Measurements from ENCODE around the gene DIP2C.
"Not testable (repeated sequence)": the region's sequence is repeated elsewhere in the genome, so short reads cannot be mapped to it uniquely, and the experiment has no call there.

The DIP2C gene

GRCh38 chr10:550665-551372, 138.6 kb downstream of the DIP2C start:
- DNase-seq = no peak

GRCh38 chr10:549391-549790, 140.1 kb downstream of the DIP2C start:
- DNase-seq = no peak

- DNase-seq = no peak
Observed at GRCh38 chr10:548238-548901, 141.1 kb downstream of the DIP2C start.

GRCh38 chr10:547591-548081, 141.8 kb downstream of the DIP2C start:
- no peak for DNase-seq

DNA sequence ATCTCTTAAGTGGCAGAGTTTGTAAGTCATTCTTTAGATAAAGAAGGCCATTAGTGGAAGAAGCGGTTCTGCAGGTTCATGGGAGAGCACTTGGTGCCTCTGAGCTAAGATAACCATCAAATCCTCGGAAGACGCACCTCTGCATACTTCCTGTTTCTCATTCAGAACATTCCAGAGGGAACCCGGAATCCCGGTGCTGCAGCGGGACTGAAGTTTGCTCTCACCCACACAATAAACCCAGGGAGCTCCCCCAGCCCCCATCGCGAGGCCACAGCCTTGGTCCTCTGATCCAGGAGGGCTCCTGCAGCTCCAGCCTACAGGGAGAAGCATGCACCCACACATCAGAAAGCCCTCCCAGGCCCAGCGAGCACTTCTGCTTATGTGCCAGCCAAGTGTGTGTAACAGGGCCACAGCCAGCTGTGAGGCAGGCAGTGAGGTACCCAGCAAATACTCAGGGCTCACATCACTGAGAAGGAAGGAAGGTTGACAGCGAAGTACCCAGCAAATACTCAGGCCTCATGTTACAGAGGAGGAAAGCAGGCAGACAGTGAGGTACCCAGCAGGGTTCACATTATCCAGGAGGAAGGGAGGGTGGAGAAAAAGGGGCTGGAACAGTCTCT, 142.4 kb downstream of the DIP2C start:
- no peak for DNase-seq

DNA sequence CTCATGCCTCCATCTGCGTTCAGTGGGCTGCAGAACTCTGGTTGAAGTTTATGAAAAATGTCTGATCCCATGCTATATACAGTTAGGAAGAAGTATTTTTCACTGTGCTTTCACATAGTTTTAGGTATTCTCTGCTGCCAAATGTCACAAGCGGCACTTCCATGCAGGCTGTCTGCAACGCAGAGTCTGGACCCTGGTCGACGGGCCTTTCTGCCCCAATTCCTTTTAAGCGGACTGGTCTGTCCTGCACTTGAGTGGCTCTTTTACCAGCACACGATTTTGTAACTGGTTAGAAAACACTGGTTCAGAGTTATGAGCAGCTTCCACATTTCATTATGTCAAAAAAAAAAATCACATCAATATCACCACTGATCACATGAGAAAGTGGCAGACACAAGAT, 143.0 kb downstream of the DIP2C start:
- no peak for DNase-seq

DNA sequence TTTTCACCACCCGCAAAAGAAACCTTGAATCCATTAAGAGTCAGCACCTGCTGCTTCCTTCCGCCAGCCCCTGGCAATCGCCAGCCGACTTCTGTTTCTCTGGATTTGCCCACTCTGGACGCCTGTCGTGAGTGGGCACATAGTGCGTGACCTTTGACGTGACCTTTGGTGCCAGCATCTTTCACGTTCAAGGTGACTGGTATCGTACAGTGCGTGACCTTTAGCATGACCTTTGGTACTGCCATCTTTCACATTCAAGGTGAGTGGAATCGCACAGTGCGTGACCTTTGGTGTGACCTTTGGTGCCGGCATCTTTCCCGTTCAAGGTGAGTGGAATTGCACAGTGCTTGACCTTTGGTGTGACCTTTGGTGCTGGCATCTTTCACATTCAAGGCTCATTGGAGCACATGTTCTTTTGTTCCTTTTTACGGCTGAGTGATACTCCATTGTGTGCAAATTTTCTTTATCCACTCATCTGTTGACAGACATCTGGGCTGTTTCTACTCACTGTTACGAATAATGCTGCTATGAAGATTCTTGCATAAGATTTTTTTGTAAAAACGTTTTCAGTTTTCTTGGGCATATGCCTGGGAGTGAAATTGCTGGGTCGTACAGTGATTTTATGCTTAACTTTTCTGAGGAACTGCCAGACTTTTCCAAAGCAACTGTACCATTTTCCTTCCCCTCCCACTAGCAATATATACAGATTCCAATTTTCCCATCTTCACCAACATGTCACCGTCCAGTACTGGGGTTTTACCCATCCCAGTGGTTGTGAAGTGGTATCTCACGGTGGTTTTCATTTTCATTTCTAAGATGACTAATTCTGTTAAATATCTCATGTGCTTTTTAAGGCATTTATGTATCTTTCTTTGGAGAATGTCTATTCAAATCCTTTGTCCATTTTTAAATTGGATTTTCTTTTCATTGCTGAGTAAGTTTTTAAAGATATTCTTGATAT, 145.3 kb downstream of the DIP2C start:
- no peak for DNase-seq

GRCh38 chr10:543131-543530, 146.3 kb downstream of the DIP2C start:
- DNase-seq = no peak

DNA sequence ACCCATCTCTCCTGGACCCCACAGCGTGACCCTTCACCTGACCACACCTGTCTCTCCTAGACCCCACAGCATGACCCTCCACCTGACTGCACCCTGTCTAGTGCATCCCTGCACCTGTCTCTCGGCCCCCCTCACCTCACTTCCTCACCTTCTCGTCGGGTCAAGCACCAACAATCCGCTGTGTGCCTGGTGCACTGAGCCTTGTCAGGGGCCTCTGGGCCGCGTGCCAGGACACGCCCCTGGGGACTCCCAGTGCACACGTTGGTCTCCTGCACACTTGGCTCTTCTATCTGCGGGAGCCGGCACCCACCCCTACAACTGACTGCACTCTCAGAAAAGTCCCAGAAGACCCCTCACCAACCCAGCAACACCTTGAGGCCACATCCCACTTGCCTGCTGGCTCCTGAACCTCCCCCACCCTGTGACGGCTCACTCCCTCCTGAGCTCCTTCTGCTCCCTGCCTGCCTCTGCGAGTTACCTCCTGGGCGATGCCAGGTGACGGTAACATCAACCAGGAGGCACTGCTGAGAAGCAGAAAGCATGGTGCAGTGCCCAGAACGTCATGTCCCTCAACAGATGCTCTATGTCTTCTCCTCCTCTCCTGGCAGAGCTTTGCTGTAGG, 147.6 kb downstream of the DIP2C start:
- DNase-seq = no peak

GRCh38 chr10:541041-541440, 148.4 kb downstream of the DIP2C start:
- DNase-seq = no peak

DNA sequence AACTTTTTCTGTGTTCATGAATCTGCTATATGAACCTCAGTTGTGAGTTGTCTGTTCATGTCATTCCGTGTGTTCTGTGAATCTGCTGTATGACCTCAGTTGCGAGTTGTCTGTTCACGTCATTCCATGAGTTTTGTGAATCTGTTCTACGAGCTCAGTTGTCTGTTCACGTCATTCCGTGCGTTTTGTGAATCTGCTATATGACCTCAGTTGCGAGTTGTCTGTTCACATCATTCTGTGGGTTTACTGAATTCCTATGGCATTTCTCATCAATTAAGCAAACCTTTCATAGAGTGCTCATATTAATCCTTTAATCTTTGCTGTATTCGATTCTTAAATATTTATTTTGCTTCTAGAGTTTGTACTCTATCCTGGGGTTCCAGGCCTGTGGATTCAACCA, 150.6 kb downstream of the DIP2C start:
- no peak for DNase-seq

DNA sequence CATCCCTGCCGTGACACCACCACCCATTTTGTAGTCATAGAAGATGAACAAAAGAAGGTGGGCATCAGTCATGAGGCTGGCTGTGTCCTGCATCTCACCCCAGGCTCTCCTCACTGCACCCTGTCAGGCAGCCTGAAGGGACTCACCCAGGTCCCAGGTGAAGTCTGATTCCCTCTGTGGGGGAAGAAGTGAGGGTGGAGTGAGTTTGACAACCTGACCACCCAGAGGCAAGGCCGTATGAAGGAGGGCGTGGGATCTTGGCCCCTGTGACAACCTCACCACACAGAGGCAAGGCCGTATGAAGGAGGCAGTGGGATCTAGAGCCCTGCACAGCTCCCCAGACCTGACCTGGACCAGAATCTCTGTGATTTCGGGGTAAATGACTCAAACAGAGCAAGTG, 152.5 kb downstream of the DIP2C start:
- no peak for DNase-seq

DNA sequence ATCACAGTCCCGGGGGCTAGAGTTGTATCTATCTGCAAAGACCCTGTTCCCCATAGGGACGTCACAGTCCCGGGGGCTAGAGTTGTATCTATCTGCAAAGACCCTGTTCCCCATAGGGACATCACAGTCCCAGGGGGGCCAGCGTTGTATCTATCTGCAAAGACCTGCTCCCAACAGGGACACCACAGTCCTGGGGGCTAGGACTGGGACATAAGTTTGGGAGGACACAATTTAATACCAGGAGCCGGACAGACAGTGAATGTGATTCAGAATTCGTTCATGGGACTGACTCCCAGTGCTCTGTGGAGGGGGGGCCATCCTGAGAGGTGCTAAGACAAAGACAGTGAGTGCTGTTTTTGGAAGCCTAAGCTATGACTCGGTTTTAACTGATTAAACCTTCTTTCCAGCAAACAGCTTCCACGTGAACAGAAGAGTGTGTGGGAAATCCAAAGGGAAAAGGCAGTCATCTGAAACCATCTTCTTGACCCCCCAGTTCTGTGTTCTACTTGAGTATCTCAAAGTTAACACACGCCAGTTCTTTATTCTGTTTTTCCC, 153.0 kb downstream of the DIP2C start:
- DNase-seq = no peak

GRCh38 chr10:535952-536351, 153.5 kb downstream of the DIP2C start:
- DNase-seq = no peak

GRCh38 chr10:535051-535450, 154.4 kb downstream of the DIP2C start:
- no peak for DNase-seq

GRCh38 chr10:534047-534566, 155.4 kb downstream of the DIP2C start:
- no peak for DNase-seq

DNA sequence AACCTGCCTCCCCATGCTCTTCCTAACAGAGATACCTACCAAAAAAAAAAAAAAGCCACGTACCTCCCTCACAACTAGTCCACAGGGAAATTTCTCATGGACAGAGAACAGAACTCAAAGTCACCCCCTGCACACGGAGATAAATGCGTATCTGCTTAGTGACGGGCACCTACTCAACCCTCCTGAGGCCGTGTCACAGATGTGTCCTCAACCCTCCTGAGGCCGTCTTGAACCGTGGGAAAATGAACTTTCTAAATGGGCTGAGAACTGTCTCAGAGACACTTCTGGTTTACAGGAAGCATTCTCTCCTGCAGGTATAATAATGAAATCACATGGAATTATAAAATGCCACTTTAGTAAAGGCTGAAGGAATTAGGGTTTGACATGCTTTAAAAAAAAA, 155.9 kb downstream of the DIP2C start:
- DNase-seq = no peak

- no peak for DNase-seq
Observed at GRCh38 chr10:533186-533585, 156.3 kb downstream of the DIP2C start.

GRCh38 chr10:532331-532730, 157.1 kb downstream of the DIP2C start:
- DNase-seq = not testable (repeated sequence)

DNA sequence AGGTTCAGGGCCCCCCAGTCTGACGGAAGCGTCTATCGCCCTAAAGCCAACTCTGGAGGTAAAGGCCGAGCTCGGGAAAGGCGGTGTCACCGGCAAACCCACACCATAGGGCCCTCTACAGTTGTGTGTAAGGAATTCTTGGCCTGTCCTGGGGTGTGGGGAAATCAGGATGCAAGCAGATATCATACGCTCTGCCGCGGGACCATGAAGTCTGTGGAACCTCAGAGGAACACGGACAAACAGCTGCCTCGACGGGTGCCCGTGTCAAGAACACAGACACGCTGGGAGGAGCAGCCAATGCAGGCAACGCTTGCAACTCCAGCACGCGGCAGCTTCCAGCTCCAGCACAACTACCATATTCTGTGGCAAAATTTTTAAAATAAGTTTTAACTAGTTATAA, 157.9 kb downstream of the DIP2C start:
- DNase-seq = no peak

DNA sequence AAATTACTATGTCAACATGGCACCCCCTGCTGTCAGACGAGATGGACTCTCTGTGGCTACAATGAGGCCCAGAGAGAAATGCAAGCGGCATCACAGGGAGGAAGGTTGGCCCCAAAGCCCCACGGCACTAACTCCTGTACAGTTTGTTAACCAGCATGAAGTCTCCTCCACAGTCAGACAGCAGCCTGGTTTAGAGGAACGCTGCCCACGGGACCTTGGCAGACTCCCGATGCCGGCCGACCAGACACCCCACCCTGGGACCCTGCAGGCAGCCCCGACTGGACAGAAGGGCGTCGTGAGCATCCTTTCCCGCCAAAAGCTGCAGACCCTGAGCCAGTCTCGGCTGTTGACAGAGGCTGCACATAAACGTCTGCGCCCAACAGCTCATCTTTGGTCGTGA, 158.8 kb downstream of the DIP2C start:
- DNase-seq = no peak
